NCI-H146 treated with DMSO at 0.1 percent for 48 hours (cell line): ENCODE data around the gene CRYBG2.
"Not testable (repeated sequence)": the region's sequence is repeated elsewhere in the genome, so short reads cannot be mapped to it uniquely, and the experiment has no call there.

Experiments
- DNase-seq: peaks from one replicate; lab custom pipeline; 2025; ENCODE audit not compliant: unreplicated experiment; lab: John Stamatoyannopoulos, UW

Gene CRYBG2

DNA sequence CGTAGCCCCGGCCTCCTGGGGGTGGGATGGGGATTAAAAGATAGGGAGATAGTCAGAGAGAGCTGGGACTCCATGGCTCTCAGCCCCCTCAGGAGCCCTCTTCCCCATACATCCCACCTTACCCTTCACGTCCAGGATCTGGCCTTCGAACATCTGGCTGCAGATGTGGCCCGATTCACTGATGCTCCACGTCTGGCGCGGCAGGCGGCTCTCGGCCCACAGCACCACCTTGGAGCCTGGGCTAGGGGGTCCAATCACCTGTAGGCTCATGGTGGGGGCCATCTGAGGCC is 31.9 kb downstream of the CRYBG2 start:
- no peak for DNase-seq

DNA sequence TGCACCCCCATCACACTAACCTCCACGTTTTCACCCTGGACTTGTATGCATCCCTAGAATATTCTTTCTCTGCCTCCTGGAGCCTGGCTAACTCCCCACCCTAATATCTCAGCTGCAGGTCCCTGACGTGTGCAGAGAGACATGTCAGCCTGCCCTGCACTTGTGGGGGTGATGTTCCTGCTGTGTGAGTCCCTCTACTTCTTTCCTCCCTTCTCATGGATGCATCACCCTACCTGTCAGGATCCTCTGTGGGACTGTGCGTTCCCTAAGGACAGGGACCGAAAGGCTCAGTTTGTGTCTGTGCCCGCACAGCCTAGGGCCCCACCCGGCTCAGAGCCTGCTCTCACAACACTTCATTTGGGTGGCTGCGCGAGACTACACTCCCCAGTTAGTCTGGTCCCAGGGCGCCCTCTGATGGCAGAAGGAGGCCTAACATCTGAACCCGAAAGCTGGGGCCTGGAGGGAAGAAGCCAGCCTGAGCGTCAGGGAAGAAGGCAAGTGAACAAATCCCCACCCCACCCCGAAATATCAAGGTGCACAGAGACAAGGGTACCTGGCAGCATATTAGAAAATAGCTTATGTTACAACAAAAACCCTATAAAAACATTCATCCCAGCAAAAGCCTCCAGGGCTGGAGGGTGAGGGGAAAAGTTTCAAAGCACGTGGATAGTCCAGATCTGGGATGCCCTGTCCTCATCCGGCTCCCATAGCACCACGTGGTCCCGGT is 32.5 kb downstream of the CRYBG2 start:
- no peak for DNase-seq

DNA sequence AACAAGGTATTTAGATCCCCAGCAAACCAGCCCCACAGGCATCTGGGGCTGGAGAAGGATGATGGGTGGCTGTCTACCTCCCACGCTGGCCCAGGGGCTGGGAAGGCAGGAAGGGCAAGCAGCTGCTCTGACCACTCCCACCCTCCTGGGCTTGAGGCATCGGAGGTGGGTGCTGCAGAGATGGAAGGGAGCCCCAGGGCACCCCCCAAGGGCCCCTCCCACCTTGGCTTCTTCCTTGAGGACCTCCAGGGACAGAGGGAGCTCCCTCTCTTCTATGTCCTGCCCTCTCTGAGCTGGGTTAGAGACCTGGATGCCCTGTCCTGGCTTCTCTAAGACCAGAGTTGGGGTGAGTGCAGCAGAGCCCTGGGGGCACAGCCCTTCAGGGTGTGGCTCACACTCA is 33.0 kb downstream of the CRYBG2 start:
- no peak for DNase-seq

DNA sequence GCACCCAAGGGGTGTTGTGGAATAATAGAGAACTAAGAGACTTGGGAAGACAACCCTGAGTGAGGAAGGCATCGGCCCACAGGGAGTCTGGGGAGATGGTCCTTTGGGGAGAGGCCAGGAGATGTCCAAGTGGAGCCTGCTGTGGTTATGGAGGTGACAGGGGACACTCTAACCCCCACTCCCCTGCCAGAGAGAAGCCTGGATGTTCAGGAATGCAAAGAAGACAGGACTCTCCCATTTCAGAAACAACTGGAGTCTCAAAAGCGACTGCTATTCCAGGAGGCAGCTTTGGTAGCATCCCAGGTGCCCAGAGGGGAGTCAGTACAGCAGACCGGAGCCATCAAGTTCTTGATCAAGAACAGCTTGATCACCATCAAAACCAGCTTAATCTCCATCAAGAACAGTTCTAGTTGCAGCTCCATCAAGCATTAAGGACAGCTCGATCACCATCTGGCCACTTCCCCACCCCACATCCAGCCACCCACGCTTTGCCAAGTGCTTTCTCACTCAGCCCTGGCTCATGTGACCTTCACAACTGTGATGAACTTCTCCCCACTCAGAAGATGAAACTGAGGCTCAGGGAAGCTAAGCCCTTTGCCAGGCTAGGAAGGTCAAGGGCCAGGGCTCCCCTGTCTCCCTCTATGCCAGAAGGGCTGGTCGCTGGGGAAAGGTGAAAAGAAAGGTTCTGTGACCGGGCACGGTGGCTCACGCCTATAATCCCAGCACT is 35.4 kb downstream of the CRYBG2 start:
- no peak for DNase-seq

GRCh38 chr1:26317612-26318337 is 36.2 kb downstream of the CRYBG2 start, which contains the start of gene CD52:
Gene CD52, plus strand, starts transcription at chr1:26317958. Its CDS starts 60 bp downstream, at chr1:26318018.
- DNase-seq, result no peak

- DNase-seq, result no peak
Observed at GRCh38 chr1:26317146-26317545, 36.8 kb downstream of the CRYBG2 start.

- no peak for DNase-seq
Observed at GRCh38 chr1:26315874-26316850, 37.8 kb downstream of the CRYBG2 start.

GRCh38 chr1:26314501-26314900 is 39.4 kb downstream of the CRYBG2 start:
- no peak for DNase-seq

GRCh38 chr1:26307966-26308899 is 45.7 kb downstream of the CRYBG2 start:
- DNase-seq, result not testable (repeated sequence)

GRCh38 chr1:26307363-26307781 is 46.6 kb downstream of the CRYBG2 start:
- no peak for DNase-seq

DNA sequence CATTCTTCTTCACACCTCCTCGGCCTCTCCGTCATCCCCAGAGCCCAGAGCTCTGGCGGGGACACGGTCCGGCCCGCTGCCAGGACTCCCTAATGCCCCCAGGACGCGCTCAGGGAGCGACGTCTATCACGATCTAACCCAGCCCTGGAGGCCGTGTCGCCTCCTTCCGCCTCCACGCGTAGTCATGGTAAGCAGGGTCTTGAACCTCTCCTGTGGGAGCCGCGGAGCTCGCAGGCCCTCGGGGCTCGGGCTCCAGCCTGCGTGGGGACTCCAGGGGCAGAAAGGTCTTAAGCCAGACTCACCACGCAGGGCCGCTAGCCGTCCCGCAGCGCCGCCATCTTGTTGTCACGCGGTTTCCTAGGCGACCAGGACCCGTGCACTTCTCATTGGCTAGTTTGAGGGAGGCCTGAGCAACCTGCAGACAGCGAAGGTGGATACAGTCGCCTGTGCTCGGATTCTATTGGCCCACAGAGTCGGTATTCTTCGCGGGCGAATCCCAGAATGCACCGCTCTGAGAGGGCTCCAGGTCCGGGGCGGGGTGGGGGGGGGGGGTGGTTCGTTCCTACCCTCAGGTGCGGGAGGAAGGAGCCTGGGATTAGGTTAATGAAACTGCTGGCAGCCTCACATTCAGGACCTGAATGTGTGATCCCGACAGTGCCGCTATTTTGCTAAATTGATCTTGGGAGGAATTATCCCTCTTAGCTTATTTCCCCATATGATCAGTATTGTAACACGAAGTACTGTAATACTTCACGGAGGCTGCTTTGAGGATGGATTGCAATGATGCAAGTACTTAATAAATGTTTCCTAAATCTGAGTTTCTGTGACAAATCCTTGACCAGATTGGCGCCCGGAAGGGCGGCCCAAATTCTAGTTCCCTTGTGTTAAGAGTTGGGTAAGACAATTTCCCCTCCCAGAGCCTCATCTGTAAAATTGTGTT is 47.4 kb downstream of the CRYBG2 start, which contains the start of gene UBXN11:
Gene UBXN11 (minus strand): TSS at position 347 of the 940 bp plus-strand sequence. CDS start 3,753 bp downstream, outside the sequence.
- DNase-seq, result peak; percentile 93

- no peak for DNase-seq
Observed at GRCh38 chr1:26305667-26306289, 48.2 kb downstream of the CRYBG2 start.

DNA sequence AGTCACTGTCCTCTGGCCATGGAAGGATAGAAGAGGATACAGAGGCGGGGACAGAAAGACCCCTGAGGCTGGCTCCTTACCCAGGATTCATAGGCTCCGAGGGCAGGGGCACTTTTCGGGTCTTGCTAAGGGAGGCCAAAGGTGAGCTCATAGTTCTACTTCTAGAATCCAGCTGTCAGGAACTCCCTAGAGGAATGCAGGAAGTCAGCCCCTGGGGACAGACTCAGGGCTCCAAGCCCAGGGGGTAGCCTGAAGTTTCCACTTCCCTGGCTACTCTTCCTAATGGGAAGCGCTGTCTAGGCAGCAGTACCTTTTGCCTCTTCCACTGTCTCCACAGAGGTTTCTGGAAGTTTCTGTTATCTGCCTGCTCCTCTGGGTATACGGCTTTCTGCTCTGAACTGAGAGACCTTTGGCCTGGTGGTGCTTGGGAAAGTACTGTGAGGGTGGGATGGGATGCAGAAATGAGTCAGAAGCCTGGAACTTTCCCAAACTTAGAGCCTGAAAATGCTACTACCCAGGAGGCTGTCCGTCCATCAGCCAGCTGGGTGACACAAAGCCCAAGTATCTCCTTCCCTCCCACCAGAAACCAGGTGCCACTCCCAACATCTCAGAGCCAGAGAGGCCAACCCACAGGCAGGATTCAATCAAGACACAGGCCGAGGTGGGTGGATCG is 51.1 kb downstream of the CRYBG2 start:
- no peak for DNase-seq

- no peak for DNase-seq
Observed at GRCh38 chr1:26300578-26301275, 53.2 kb downstream of the CRYBG2 start.

GRCh38 chr1:26297791-26298124 is 56.2 kb downstream of the CRYBG2 start:
- DNase-seq, result no peak

DNA sequence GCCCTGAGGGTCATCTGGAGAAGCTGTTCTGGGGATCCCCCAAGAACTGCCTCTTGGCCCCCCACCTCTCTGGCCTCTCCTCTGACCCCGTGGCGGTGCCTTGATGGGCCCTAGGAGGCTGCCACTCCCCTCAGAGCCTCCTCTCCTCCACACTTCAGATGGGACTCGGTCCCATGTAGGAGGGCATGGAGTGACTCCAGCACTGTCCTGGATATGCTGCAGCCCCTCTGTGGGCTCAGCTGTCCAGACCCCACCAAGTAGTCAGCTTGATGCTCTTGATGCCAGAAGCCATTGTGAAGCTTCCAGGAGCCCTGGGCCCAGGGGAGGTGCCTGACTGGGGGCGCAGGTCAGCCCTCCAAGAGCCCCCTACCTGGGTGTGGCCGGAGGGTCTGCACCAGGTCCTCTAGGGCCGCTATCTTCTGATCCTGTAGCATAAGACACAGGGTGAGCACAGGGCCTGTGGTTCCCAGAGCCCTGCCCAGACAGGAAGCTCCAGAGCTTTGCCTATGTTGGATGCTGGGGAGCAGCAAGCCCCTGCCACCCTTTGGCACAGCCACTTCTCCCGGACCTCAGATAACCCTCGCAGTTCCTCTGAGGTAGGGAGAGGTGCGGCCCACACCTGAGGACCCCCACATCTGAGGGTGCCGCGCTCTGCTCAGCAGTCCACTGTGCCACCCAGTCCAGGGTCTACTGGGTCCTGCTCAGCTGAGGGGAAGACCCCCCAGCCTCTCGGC is 56.7 kb downstream of the CRYBG2 start:
- no peak for DNase-seq
